Fibroblast of the aortic adventitia (primary cell): ENCODE results near the gene SMDT1. TPM values are rescaled to one million over a fixed set of nuclear protein-coding genes. Genes with fewer than 3 reads are reported as not detected.

Experiments used
- DNase-seq: peaks from one replicate; pipeline ENCODE4 v3.0.0-alpha.2; 2010; ENCODE audit warnings: low read depth
- H3K4me3 ChIP-seq: 2 replicates; pipeline ENCODE4 v1.5.1; 2011; ENCODE audit warnings: low read depth, mild to moderate bottlenecking, control low read depth, low read length, moderate library complexity
- total RNA-seq: library from RNA; depleted of rRNA; stranded (reverse); fragments of >200 nt; gene quantifications from 2 replicates; pipeline ENCODE4 v1.2.3, GENCODE V29; 2012; ENCODE audit warnings: low replicate concordance
- TF ChIP-seq, protein P1 (sequence below): IDR thresholded peaks from 2 replicates; pipeline ENCODE4 v1.5.1; 2011; ENCODE audit warnings: mild to moderate bottlenecking, low read length, control low read depth, inconsistent platforms; ENCODE audit not compliant: insufficient read depth

The SMDT1 gene
- total RNA-seq, 1 donor = 10.2 TPM

GRCh38 chr22:42065438-42066125 is 13.9 kb upstream of the SMDT1 start:
- H3K4me3 ChIP-seq = no peak overlapping the region
- no peak for DNase-seq
- TF ChIP-seq, protein P1, sequence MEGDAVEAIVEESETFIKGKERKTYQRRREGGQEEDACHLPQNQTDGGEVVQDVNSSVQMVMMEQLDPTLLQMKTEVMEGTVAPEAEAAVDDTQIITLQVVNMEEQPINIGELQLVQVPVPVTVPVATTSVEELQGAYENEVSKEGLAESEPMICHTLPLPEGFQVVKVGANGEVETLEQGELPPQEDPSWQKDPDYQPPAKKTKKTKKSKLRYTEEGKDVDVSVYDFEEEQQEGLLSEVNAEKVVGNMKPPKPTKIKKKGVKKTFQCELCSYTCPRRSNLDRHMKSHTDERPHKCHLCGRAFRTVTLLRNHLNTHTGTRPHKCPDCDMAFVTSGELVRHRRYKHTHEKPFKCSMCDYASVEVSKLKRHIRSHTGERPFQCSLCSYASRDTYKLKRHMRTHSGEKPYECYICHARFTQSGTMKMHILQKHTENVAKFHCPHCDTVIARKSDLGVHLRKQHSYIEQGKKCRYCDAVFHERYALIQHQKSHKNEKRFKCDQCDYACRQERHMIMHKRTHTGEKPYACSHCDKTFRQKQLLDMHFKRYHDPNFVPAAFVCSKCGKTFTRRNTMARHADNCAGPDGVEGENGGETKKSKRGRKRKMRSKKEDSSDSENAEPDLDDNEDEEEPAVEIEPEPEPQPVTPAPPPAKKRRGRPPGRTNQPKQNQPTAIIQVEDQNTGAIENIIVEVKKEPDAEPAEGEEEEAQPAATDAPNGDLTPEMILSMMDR = no peak

- DNase-seq = no peak
- H3K4me3 ChIP-seq = no peak overlapping the region
- TF ChIP-seq, protein P1 = no peak
These were observed 13.3 kb upstream of the SMDT1 start for GRCh38 chr22:42066126-42066761.

DNA sequence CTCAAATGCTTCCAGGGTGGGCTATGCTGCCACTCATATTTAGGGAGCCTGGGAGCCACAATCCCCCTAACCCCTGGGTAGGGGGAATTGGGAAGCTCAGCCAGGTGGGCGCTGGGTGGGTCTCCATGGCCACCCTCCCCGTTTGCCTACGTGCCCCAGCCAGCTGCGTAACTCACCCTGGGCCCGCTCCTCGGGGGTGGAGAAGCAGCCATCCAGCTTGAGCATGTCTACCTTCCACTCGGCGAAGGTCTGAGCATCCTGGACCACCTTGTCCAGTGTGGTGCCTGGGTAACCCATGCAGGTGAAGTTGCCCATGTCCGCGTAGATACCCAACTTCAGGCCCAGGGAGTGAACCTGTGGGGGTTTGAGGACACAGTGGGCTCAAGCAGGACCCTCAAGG is 12.6 kb upstream of the SMDT1 start:
- H3K4me3 ChIP-seq = no peak overlapping the region
- no peak for DNase-seq
- TF ChIP-seq, protein P1 = no peak

GRCh38 chr22:42067671-42068251 is 11.7 kb upstream of the SMDT1 start:
- TF ChIP-seq, protein P1 = no peak
- H3K4me3 ChIP-seq = no peak overlapping the region
- DNase-seq = no peak

GRCh38 chr22:42068291-42068690 is 11.2 kb upstream of the SMDT1 start:
- TF ChIP-seq, protein P1 = no peak
- DNase-seq = no peak
- no peak overlapping the region for H3K4me3 ChIP-seq

GRCh38 chr22:42069801-42070516 is 9.5 kb upstream of the SMDT1 start:
- DNase-seq = no peak
- H3K4me3 ChIP-seq = peak overlapping the region; percentile 69
- TF ChIP-seq, protein P1 = no peak
